Fibroblast of skin of left quadriceps (primary cell): Measurements from ENCODE around the gene SMOC2.

Experiments
- DNase-seq, 2 experiments: peaks; one replicate each; pipeline ENCODE4 v3.0.0-alpha.2; 2013; ENCODE audit warnings: low read depth in 2 of 2

The SMOC2 gene, protein sequence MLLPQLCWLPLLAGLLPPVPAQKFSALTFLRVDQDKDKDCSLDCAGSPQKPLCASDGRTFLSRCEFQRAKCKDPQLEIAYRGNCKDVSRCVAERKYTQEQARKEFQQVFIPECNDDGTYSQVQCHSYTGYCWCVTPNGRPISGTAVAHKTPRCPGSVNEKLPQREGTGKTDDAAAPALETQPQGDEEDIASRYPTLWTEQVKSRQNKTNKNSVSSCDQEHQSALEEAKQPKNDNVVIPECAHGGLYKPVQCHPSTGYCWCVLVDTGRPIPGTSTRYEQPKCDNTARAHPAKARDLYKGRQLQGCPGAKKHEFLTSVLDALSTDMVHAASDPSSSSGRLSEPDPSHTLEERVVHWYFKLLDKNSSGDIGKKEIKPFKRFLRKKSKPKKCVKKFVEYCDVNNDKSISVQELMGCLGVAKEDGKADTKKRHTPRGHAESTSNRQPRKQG

GRCh38 chr6:168440520-168441433, at the start of gene SMOC2:
TSS of gene SMOC2 (plus strand) at chr6:168441184. CDS start at chr6:168441371, 187 bp downstream.
- DNase-seq: no peak

DNA sequence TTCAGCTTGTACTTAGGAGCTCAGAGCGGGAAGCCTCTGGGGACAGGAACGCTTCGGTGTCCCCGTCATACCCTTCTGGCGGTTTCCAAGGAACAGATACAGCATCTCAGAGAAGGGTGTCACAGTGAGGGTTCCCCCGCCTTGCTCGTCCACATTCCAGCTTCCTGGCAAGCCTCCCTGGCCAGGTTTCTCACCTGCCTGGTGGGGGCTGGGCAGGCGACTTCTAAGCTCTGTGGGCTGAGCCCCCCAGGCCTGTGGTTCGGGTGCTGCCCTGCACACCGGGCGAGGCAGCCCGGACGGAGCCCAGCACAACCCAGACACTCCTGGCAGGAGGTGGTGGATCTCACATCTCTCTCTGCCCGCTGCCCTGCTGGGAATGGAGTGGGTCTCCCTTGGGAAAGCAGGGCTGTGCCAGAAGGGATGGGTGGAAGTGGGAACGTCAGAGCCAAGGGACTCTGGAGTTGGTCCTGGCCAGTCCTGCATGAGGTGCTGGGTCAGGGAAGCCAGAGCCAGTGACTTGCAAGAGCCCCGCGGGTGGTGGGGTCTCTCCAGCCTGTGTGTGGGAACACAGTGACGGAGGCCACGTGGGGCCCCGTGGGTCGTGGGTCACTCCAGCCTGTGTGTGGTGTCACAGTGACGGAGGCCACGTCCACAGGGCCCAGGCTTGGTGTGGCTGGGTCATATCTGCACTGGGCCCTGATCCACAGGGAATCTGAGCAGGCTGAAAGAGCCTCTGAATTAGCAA, 47.7 kb upstream of the SMOC2 start:
- DNase-seq: no peak

- DNase-seq: no peak
Observed at GRCh38 chr6:168394606-168395005, 46.4 kb upstream of the SMOC2 start.

GRCh38 chr6:168395983-168396382, 45.0 kb upstream of the SMOC2 start:
- no peak for DNase-seq

- DNase-seq: no peak
Observed at GRCh38 chr6:168396561-168396960, 44.4 kb upstream of the SMOC2 start.

GRCh38 chr6:168397012-168397411, 44.0 kb upstream of the SMOC2 start:
- DNase-seq: no peak

GRCh38 chr6:168400037-168400436, 40.9 kb upstream of the SMOC2 start:
- DNase-seq: no peak

- no peak for DNase-seq
Observed at GRCh38 chr6:168403370-168404005, 37.5 kb upstream of the SMOC2 start.

DNA sequence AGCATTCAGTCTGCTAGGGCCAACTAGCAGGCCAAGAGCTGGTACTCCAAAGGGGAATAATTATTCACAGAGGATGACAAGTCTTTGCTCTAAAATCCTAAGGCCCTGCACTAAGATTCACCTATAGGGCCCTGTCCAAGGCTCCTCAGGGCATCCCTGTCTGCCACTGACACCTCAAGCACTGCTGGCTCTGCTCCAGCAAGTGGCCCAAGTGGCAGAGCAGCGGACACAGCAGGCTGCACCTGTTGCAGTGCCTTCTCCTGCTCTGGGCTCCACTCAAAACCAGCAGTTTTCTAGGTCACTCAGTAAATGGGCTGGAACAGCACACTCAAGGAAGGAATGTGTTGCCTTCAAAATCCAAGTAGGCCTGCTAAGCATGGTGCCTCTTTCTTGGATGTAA, 36.4 kb upstream of the SMOC2 start:
- no peak for DNase-seq

- no peak for DNase-seq
Observed at GRCh38 chr6:168407842-168408241, 33.1 kb upstream of the SMOC2 start.

GRCh38 chr6:168408504-168409136, 32.4 kb upstream of the SMOC2 start:
- DNase-seq: no peak

DNA sequence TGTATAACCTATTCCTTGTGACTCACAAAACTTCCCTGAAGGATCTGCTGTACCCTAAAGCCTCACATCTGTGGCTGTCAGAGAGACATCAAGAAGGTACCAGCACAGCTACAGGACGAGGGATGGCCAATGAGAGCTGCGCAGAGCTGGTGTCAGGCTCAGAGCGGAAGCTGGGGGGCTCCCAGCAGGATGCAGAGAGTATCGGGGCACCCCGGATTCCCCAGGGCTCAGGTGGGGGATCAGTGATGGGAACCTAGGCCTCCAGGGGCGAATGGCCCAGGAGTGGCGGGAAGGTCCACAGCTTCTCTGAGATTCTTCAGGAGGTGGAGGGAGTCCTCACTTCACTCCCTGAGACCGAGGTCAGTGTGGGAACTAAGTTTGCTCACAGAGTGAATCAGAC, 30.9 kb upstream of the SMOC2 start:
- no peak for DNase-seq

- no peak for DNase-seq
Observed at GRCh38 chr6:168410554-168411011, 30.4 kb upstream of the SMOC2 start.

- DNase-seq: no peak
Observed at GRCh38 chr6:168411130-168411529, 29.9 kb upstream of the SMOC2 start.

- DNase-seq: no peak
Observed at GRCh38 chr6:168411793-168412192, 29.2 kb upstream of the SMOC2 start.

GRCh38 chr6:168412456-168412855, 28.5 kb upstream of the SMOC2 start:
- DNase-seq: no peak

DNA sequence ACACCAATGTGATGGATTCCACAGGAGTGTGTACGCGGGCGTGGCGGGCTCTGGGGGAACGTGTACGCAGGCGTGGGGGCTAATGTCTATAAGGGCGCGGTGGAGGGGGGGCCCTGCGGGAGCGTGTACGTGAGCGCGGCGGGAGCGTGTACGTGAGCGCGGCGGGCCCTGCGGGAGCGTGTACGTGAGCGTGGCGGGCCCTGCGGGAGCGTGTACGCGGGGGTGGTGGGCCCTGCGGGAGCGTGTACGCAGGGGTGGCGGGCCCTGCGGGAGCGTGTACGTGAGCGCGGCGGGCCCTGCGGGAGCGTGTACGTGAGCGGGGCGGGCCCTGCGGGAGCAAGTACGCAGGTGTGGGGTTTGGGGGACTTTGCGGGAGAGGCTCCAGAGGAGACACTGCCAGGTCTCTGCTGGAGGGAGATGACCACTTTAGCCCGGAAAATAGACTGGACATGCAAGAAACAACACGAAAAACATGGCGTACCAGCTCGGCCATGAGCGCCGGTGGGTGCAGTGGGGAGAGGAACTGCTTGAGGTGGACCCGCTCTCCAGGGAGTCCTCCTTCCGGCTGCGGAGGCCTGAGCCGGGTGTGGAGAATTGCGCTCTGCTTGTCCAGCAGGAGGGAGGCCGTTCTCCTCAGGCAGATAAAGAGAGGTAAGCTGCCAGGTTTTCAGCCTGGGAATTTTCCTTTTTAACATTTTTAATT, 27.8 kb upstream of the SMOC2 start:
- no peak for DNase-seq

DNA sequence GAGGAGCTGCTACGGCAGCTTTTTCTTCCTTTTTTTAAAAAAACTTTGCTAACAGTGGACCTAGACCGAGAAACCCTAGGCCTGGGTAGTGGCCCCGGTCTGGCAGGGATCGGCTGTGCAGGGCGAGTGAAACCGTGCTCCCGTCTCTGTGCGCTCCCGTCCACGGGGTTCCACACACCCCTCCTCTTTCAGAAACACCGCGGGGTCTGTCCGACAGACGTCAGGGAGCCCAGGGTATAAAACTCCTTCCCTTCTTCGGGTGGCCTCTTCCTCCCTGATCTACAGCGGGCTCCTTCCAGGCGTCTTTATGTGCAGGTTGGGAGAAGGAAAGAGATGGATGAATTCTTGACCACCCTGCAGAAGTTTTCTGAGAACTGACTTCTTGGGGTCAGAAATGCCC, 27.1 kb upstream of the SMOC2 start:
- DNase-seq: no peak

DNA sequence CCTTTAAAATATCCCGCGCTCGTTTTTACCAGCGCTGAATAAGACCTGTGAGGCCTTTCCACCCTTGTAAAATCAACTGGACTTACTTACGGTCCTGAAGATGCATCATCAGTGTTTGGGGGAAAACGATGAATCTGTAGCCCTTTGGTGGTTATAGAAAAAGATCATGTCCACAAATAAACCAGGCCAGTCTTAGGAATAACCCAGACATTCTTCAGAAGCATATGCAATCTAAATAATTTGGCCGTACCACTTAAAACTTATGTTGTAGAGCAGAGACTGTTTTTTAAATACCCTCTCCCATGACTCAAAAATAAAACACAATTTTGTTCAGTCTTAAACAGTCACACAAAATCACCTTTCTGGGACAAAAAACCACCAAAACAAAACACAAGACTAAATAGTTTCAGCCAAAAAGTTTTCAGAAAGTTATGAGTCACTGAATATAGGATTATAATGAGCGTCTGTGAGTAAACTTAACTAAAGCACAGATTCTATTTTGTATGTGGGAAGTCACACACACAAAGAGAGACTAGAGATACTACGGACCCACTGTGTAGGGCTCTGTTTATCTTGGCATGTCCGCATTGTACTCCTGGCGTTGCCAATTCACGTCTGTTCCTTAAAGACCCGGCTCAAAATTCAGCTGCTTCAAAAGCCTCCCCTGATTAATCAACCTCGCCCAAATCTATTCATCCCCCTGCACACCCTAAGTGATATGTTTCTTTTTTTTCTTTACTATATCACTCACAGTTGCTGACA, 26.5 kb upstream of the SMOC2 start:
- no peak for DNase-seq
